ENCODE results near the gene DGKZ. TPM values are rescaled to one million over a fixed set of nuclear protein-coding genes. Genes with fewer than 3 reads are reported as not detected.
A peak's percentile ranks its signal among the peaks of the same experiment; 100 is the strongest.
"Not testable (repeated sequence)": the region's sequence is repeated elsewhere in the genome, so short reads cannot be mapped to it uniquely, and the experiment has no call there.

The DGKZ gene
- polyA plus RNA-seq, 3 donors = 38.3 to 39.8 (median 38.9) TPM

DNA sequence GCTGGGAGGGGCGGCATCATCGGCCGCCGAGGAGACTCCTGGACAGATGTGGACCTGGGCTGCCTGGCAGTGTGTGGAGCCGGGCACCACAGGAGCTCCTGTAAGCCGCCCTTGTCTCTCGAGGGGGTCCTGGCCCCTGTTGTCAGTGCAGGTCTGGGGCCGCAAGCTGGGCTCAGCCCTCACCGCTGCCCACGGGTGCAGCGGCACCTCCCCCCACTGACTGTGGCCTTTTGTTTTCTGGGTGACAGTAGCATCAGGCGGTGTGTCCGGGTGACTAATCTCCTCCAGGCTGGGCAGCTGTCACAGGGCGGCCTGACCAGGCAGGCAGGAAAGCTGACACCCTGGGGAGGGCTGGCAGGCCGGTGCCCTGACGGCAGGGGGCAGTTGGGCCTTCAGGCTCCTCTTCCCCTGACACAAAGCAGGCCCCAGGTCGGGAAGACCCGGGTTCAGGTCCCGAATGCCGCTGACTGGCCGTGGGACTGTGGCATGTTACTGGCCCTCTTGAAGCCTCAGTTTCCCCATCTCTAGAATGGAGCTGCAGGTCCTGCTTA, 16.3 kb downstream of the DGKZ start:
- DNase-seq = no peak

DNA sequence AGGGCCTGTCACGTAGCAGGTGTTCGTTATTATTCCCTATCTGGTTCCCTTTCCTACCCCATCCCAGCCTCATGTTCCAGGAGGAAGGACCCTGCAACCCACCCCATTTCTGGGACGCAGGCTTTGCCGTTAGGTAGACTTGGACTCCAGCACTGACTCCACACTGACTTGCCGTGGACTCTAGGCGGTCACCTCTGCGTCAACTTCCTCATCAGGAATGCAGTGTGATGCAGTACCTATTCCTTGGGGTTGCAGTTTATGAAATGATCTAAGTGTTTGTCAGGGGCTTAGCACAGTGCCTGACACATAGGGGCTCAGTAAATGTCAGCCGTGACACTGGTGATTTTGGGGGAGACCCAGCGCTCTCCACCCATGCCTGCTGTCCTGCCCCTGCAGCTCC, 16.8 kb downstream of the DGKZ start:
- no peak for DNase-seq

DNA sequence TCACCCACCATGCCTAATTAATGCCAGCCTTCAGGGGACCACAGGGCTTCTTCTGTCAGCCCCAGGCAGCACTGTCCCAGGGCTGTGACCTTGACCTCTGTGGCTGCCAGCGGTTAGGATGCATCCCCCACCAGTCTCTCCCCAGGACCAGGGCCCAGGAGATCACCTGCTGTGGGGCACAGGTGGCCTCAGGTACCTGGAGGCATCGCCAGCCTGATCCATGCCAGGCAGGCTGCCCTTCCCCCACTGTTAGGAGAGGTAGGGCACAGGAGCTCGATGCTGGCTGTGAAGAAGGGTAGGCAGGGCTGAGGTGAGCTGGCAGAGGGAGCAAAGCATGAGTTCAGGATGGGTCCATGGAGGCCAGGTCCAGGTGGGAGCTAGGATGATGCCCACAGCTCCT, 17.5 kb downstream of the DGKZ start:
- no peak for DNase-seq

DNA sequence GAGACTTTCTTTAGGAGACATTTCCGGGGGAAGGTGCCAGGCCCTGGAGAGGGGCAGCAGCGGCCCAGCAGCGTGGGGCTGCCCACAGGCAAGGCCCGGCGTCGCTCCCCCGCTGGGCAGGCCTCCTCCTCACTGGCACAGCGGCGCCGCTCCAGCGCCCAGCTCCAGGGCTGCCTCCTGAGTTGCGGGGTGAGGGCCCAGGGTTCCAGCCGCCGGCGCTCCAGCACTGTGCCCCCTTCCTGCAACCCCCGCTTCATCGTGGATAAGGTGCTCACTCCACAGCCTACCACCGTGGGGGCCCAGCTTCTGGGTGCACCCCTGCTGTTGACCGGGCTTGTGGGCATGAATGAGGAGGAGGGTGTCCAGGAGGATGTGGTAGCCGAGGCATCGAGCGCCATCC, 19.0 kb downstream of the DGKZ start:
- no peak for DNase-seq

DNA sequence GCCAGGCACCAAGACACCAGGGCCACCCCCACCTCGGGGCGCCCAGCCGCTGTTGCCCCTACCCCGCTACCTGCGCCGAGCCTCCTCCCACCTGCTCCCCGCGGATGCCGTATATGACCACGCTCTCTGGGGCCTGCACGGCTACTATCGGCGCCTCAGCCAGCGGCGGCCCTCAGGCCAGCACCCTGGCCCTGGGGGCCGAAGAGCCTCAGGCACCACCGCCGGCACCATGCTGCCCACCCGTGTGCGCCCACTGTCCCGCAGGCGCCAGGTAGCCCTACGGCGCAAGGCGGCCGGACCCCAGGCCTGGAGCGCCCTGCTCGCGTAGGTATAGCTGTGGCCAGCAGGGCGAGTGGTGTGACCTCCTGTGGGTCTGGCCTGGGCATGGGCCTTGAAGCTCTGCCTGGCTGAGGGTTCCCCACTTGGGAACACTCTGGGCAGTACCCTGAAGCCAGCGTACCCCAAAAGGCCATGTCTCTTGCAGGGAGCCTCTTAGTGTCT, 19.4 kb downstream of the DGKZ start:
- no peak for DNase-seq

DNA sequence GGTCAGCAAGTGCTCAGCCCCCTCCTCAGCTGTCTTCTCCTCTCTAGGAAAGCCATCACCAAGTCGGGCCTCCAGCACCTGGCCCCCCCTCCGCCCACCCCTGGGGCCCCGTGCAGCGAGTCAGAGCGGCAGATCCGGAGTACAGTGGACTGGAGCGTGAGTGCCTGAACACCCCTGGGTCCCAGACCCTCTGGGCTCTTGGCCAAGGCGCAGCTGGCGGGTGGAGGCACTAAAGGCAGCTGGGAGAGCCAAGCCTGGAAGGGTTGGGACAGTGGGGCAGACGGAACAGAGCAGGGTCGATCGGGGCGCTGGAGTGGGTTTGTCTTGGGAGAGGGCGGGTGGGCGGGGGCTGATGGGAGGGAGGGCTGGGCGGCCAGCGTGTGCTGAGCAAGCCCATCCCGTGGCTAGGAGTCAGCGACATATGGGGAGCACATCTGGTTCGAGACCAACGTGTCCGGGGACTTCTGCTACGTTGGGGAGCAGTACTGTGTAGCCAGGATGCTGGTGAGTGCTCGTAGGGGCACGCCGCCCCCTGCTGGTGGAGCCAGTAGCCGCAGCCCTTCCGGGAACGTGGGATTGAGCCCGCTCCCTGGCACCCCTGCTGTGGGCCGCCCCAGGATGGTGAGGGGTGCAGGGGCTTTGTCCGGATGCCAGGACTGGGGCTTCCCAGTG, 20.1 kb downstream of the DGKZ start:
- no peak for DNase-seq

DNA sequence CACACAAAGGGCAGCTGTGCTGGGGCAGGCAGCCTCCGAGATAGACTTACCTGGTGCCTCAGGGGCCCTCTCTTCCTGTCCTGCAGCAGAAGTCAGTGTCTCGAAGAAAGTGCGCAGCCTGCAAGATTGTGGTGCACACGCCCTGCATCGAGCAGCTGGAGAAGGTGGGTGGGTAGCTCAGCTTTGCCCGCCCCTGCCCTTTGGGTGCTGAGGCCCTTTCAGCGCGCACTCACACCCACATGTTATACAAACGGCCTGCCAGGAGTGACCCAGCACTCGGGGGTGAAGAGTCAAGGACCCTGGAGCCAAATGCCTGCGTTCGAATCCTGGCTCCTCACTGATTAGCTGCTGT, 20.6 kb downstream of the DGKZ start:
- no peak for DNase-seq

DNA sequence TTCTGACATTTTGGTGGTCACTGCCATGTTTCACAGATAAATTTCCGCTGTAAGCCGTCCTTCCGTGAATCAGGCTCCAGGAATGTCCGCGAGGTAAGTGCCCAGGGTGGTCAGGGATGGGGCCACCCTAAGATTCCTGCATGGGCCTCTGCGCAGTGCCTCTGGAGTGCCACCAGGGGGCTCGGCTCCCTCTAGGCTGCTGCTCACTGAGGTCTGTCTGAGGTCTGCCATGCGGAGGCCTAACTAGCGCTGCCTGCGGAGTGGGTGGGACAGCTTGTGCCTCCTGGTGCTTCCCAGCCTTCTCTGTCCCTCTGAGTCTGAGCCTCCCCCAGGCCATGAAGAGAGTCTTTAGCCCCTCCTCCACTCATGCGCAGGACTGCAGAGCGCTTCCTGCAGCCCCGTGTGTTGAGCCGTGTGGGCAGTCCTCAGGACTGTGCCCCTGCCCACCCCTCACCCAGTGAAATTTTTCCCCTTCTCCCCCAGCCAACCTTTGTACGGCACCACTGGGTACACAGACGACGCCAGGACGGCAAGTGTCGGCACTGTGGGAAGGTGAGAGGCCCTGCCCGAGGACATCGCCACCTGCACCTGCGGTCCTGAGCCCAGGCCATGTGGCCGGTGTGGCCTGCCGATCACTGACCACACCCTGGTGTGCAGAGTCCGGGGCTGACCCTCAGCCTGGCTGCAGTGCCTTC, 22.3 kb downstream of the DGKZ start:
- DNase-seq = peak; percentile 79

DNA sequence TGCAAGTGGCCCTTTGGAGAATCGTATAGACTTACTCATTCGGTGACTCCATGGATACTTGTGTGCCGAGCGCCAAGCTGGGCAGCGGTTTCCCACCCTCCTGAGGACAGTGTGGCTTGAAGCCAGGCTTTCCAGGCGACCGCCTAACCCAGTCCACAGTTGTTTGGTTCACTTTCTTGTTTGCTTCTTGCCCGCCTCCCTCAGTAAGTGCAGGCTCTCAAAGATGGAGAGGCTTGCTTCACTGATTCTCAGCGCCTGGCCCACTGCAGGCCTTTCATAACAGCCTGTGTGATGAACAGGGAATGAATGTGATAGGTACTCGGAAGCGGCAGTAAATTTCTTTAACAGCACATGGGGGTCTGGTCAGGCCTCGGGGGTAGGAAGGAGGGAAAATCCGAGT, 23.0 kb downstream of the DGKZ start:
- no peak for DNase-seq

DNA sequence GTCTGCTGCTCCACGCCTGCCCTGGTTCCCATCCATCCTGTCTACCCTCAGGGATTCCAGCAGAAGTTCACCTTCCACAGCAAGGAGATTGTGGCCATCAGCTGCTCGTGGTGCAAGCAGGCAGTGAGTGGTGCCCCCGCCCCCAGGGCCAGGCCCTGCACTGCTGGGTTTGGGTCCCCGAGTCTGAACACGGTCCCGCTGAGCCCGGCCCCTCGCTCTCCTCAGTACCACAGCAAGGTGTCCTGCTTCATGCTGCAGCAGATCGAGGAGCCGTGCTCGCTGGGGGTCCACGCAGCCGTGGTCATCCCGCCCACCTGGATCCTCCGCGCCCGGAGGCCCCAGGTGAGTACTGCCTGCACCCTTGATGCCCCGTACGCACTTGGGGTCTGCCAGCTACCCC, 24.0 kb downstream of the DGKZ start:
- DNase-seq = not testable (repeated sequence)

DNA sequence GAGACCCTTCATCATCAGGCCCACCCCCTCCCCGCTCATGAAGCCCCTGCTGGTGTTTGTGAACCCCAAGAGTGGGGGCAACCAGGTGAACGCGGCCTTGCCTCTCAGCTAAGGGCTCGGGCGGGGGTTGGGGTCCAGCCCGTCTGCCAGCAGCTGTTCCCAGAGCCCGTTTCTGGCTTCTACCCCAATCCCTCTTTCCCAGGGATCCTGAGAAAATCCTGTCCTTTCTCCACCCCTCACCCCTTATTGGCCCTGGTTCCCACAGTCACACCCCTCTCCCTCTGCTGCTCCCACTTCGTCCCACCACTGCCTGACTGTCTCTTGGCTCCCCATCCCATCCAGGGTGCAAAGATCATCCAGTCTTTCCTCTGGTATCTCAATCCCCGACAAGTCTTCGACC, 24.8 kb downstream of the DGKZ start:
- no peak for DNase-seq

DNA sequence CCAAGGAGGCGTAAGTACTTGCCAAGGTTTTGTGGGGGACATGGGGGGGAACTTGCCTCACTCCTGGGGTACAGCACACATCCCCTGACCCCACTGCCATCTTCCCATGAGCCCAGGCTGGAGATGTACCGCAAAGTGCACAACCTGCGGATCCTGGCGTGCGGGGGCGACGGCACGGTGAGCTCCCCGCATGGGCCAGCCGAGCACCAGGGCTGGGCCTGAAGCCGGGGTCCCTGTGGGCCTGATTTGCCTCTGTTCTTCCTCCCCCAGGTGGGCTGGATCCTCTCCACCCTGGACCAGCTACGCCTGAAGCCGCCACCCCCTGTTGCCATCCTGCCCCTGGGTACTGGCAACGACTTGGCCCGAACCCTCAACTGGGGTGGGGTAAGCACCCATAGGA, 25.2 kb downstream of the DGKZ start:
- DNase-seq = not testable (repeated sequence)

DNA sequence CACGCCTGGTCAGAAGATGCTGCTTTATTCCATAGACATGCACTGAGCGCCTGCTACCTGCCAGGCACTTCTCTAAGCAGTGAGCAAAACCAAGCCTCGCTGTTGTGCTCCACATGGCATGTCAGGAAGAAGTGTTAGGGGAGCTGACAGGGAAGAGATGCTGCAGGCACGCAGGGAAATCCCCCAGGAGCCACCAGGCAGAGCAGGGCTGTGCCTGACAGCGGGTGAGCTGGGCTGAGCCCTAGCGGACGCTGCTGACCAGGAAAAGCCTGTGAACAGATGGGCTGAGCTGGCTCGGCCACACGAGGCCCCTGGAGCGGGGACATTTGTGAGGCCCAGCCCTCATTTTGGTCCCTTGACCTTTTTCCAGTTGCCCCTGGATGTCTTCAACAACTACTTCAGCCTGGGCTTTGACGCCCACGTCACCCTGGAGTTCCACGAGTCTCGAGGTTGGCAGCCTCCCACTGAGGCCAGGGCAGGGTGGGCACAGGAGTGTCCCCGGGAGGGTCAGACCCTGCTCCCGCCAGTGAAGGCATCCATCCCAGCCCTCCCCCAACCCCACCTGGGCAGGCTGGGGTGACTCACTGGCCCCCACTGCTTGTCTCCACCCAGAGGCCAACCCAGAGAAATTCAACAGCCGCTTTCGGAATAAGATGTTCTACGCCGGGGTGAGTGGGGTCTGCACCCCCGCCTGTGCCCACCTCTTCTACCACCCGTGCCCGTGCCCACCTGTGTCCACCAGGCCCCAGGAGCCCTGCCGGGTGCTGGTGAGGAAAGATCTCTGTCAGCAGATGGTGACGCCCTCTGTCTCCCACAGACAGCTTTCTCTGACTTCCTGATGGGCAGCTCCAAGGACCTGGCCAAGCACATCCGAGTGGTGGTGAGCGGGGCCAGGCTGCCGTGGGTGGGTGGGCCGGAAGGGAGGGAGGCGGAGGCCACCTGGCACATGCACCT, 26.8 kb downstream of the DGKZ start:
- DNase-seq = no peak

DNA sequence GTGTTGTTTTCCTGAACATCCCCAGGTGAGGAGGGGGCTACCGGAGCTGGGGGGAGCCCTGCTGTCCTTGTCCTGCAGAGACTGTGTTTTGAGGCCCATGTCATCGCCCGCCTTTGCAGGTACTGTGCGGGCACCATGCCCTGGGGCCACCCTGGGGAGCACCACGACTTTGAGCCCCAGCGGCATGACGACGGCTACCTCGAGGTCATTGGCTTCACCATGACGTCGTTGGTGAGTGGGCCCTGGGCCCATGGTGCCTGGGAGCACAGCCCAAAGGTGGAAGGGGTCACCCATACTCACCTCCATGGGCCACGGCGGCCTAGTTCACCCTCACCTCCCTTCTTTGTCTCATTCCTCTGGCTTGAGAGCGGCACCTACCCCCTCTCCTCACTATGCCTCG, 27.6 kb downstream of the DGKZ start:
- DNase-seq = no peak

DNA sequence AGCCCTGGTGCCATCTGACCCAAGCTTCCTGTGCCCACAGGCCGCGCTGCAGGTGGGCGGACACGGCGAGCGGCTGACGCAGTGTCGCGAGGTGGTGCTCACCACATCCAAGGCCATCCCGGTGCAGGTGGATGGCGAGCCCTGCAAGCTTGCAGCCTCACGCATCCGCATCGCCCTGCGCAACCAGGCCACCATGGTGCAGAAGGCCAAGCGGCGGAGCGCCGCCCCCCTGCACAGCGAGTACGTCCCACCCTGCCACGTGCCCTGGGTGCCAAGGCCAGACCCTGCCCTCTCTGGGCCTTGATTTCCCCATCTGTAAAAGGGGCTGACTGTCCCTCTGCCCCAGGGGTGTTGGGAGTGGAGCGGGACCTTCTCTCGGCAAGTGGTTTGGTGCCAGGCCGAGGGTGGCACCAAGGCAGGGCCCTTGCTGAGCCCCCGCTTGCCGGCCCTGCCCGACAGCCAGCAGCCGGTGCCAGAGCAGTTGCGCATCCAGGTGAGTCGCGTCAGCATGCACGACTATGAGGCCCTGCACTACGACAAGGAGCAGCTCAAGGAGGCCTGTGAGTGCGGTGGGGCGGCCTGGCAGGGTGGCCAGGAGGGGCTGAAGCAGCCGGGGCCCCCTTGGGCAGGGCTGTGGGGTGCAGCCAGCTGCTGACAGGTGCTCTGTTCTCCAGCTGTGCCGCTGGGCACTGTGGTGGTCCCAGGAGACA, 28.3 kb downstream of the DGKZ start:
- no peak for DNase-seq

DNA sequence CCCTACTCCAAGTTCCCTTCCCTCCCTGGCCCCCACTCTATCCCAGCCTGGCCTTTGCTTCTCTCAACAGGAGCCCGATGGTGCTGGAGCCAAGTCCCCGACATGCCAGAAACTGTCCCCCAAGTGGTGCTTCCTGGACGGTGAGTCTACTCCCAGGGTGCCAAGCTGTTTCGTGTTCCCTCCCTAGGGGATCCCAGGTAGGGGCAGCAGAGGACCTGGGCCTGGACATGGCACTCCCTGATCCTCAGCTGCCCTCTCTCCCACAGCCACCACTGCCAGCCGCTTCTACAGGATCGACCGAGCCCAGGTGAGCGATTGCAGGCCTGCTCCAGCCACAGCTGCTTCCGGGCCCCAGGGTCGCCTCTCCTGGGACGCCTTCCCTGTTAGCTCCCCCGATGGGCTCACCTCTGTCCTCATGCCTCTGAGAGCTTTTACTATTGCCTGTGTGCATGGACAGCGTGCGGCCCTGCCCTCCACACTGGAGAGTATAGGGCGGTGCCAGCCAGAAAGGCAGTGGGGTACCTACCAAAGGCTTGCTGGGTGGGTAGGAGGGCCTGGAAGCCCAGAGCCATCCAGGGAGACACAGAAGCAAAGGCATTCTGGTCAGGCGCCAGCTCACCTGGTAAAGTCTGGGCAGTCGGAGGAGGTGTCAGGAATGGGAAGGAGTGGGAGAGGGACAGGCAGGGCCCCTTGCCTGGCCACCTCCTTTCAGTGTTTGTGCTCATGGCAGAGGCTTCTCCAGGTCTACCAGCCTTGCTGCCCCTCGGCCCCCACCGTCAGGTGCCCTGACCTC, 29.2 kb downstream of the DGKZ start:
- no peak for DNase-seq

DNA sequence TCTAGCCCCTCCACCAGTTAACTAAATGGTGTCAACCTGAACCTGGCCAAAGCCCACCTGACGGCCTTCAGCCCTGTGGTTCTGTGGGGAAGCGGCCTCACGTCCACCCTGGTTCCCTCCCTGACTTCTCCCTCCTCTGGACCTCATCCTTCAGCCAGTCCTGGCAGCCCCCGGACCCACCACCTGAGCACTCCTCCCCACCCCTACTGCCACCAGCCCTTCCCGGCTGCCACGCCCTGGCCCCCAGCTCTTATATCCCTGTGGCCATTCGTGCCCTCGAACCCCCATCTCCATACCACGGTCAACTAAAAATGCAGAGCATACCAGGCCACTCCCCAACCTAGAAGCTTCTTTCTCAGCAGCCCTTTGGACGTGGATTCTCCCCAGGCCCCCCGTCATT, 30.0 kb downstream of the DGKZ start:
- no peak for DNase-seq

DNA sequence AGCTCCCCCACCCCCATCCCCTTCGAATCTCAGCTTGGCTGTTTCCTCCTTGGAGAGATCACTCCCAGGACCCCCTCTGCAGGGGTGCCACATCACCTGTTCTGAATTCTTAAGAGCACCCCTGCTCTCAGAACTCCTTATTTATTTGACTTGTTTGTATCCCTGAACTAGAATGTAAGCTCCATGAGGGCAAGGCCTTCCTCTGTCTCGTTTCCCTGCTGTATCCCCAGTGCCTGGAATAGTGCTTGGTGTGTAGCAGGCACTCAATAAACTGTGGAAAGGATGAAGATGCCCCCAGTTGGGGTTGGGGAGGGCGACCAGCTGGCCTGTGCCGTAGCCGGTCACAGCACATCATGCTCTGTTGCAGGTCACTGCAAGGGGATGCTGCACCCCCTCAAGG, 30.6 kb downstream of the DGKZ start:
- DNase-seq = no peak

DNA sequence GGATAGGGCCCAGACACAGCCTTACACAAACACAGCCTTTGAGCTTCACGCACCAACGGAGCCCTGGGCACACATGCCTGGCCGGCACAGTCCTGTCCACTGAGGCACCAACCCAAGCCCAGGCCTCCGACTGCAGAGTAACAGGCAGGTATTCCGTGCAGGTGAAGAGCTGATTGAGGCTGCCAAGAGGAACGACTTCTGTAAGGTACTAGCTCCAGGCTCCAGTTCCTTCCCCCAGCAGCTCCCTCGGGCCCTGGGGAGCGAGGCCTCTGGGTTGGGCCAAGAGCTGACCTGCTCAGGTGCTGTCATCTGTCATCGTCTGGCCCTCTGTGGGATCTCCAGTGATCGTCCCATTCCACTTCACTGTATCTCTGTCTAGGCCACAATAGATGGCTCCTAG, 31.0 kb downstream of the DGKZ start:
- DNase-seq = no peak

DNA sequence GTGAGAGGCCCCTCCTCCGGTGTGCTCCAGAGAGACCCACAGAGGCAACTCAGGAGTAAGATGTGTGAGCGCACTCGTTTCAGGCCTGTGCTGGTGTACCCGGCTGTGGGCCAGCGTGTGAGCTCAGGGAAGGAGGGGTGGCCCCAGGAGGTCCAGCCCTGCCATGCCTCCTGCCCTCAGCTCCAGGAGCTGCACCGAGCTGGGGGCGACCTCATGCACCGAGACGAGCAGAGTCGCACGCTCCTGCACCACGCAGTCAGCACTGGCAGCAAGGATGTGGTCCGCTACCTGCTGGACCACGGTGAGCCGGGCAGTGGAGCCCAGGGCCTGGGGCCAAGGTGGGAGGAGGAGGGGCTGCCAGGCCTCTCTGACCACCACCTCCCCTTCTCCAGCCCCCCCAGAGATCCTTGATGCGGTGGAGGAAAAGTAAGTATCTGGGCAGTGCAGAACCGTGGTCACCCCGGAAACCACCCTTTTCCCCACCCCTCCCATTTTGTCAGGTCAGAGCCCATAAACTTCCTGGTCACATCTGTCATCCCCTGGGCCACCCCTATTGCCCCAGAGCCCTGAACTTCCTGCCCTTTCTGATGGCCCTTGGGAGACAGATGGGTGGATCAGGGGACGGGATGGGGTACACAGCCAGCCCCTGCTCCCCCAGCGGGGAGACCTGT, 31.7 kb downstream of the DGKZ start:
- DNase-seq = no peak
